ENCODE measurements around the gene NSMCE4A. TPM values are rescaled to one million over a fixed set of nuclear protein-coding genes. Genes with fewer than 3 reads are reported as not detected.
A peak's percentile ranks its signal among the peaks of the same experiment; 100 is the strongest.

NSMCE4A gene
- total and polyA plus RNA-seq, 2 of the 8 experiments (the other 6 are each of a cell fraction or from before 2014, with no cell fraction given), result 48.6 to 66.0 TPM

DNA sequence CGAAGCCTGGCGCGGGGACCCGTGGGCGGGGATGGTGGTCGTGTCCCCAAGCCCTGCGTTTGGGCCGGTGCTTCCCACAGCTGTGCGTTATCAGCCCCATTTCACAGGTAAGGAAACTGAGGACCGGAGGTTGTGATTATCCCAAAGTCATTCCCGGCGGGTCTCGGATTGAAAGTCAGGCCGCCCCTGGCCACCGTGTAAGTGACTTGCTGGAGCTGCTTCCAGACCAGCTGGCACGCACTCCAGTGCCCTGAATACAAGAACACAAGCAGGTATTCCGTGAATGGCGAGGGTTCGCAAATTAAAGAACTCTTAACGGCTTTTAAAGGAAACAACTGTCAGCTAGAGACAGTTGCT, 46.5 kb downstream of the NSMCE4A start:
- no peak overlapping the region for H3K23ac ChIP-seq (ENCODE audit: insufficient read length)
- no peak overlapping the region for H2BK20ac ChIP-seq (ENCODE audit: low read length)
- no peak overlapping the region for H3K4ac ChIP-seq (replicated peaks; ENCODE audit: insufficient read length, low read depth, low read length)
- no peaks in the 10 kb centered on the region for H3K27me3 ChIP-seq (replicated peaks in 1 of 4; ENCODE audit: control insufficient read depth in 3 of 4, extremely low read depth in 1 of 4, insufficient read depth in 3 of 4, low read length in 3 of 4)
- H3K4me2 ChIP-seq (ENCODE audit: insufficient read depth in 1 of 2, low read depth in 2 of 2, low read length in 2 of 2), result peak overlapping the region; percentile 75 to 91
- H3K4me1 ChIP-seq (replicated peaks in 1 of 4; ENCODE audit: control insufficient read depth in 3 of 4, insufficient read depth in 4 of 4, low read length in 3 of 4), result peaks cover 0 to 7% (median 1%) of the 10 kb centered on the region in 4 experiments; a peak in 3 of 7 replicates
- peak overlapping the region; percentile 85 to 96 (median 90) for H3K4me3 ChIP-seq (ENCODE audit: extremely low read depth in 1 of 4, insufficient read depth in 2 of 4, low read depth in 3 of 4, low read length in 4 of 4)
- peak overlapping the region; percentile 98 for H4K5ac ChIP-seq (ENCODE audit: insufficient read length, low read depth, low read length)
- H2BK120ac ChIP-seq (replicated peaks; ENCODE audit: low read depth, low read length), result no peak overlapping the region
- peaks cover 0 to 39% of the 10 kb centered on the region in 2 experiments; a peak in 3 of 4 replicates for H3K79me2 ChIP-seq (ENCODE audit: control insufficient read depth in 1 of 2, insufficient read depth in 2 of 2, low read length in 2 of 2)
- no peaks in the 10 kb centered on the region for H3K9me3 ChIP-seq (ENCODE audit: insufficient read depth in 2 of 2, low read depth in 1 of 2, low read length in 1 of 2)
- CTCF ChIA-PET (ENCODE audit: partially characterized antibody), result interaction anchor here (0.6 to 0.9 kb wide), 2 partner anchors 44 to 122 kb away, joined by 3 read pairs; no protein-coding TSS in a partner anchor
- peak overlapping the region; percentile 96 to 99 (median 96) for H3K9ac ChIP-seq (replicated peaks in 1 of 4; ENCODE audit: extremely low read depth in 1 of 4, low read depth in 3 of 4, low read length in 3 of 4)
- H4K8ac ChIP-seq (ENCODE audit: extremely low read depth, insufficient read depth, low read length), result peak overlapping the region; percentile 99
- DNase-seq (ENCODE audit: low read depth in 1 of 2, low spot score in 2 of 2), result no peak
- no peak overlapping the region for H2BK12ac ChIP-seq (ENCODE audit: low read depth, low read length)
- no peak overlapping the region for H2BK15ac ChIP-seq (ENCODE audit: low read length)
- H2AK5ac ChIP-seq (ENCODE audit: low read depth, low read length), result 0 out of 2 replicates have a peak overlapping the region, but pooled peaks have one; percentile 65
- peaks cover 0 to 2% (median 0%) of the 10 kb centered on the region in 4 experiments; a peak in 1 of 8 replicates for H3K36me3 ChIP-seq (ENCODE audit: control insufficient read depth in 2 of 4, insufficient read depth in 4 of 4, low read length in 3 of 4)
- peak overlapping the region; percentile 100 for H3K27ac ChIP-seq (ENCODE audit: low read depth, low read length)
- POLR2A ChIA-PET (ENCODE audit: partially characterized antibody), result interaction anchor here (1.0 to 2.8 kb wide), 20 partner anchors 8 to 271 kb away, joined by 3 to 25 read pairs (median 4); partner anchors contain the start of gene NSMCE4A
- no peaks in the 10 kb centered on the region; the same call in 1 of the 2 replicates for H3K79me1 ChIP-seq (ENCODE audit: low read depth, low read length)
- no peak overlapping the region for H2AFZ ChIP-seq (ENCODE audit: low read length)
- peak overlapping the region; percentile 75 for H3K18ac ChIP-seq (ENCODE audit: extremely low read depth, low read length)
- WGBS, 2 experiments (ENCODE audit: extremely low coverage in 1 of 2, insufficient coverage in 1 of 2, insufficient read length in 1 of 2, insufficient replicate concordance in 2 of 2, low coverage in 1 of 2, low lambda C conversion rate in 2 of 2, missing lambda C conversion rate in 1 of 2), result 22% methylated on average over 19 of the region's 20 CpGs; no CpG with 5 or more reads in 1 of the 2 experiments
- peaks cover 5% of the 10 kb centered on the region; the same call in 1 of the 2 replicates for H3K23me2 ChIP-seq (ENCODE audit: low read depth, low read length)
- H3K14ac ChIP-seq (ENCODE audit: insufficient read length), result no peak overlapping the region
- H4K91ac ChIP-seq (replicated peaks; ENCODE audit: insufficient read length, low read length), result no peak overlapping the region
- FAIRE-seq, result no peak
- peak overlapping the region; percentile 84 for H2BK5ac ChIP-seq (ENCODE audit: low read depth, low read length)
- H4K20me1 ChIP-seq (replicated peaks in 1 of 2; ENCODE audit: control insufficient read depth in 1 of 2, insufficient read depth in 2 of 2, low read length in 2 of 2), result no peaks in the 10 kb centered on the region
- H3K56ac ChIP-seq (replicated peaks; ENCODE audit: insufficient read length, low read depth, low read length), result peak overlapping the region; percentile 73

Measured in H1 (cell line).